WI38 (cell line): Measurements from ENCODE around the gene FTO.

ENCODE experiments used
- H3K4me3 ChIP-seq: 2 replicates; pipeline ENCODE4 v1.5.1; 2011; ENCODE audit warnings: low read depth, mild to moderate bottlenecking, control low read depth, low read length
- TF ChIP-seq, protein P1 (sequence below): IDR thresholded peaks from 2 replicates; pipeline ENCODE4 v1.5.1; 2012; ENCODE audit warnings: low read depth, mild to moderate bottlenecking, control low read depth, low read length

FTO gene

GRCh38 chr16:53803998-53804397 is 100.0 kb downstream of the FTO start:
- no peak overlapping the region for H3K4me3 ChIP-seq
- TF ChIP-seq, protein P1, sequence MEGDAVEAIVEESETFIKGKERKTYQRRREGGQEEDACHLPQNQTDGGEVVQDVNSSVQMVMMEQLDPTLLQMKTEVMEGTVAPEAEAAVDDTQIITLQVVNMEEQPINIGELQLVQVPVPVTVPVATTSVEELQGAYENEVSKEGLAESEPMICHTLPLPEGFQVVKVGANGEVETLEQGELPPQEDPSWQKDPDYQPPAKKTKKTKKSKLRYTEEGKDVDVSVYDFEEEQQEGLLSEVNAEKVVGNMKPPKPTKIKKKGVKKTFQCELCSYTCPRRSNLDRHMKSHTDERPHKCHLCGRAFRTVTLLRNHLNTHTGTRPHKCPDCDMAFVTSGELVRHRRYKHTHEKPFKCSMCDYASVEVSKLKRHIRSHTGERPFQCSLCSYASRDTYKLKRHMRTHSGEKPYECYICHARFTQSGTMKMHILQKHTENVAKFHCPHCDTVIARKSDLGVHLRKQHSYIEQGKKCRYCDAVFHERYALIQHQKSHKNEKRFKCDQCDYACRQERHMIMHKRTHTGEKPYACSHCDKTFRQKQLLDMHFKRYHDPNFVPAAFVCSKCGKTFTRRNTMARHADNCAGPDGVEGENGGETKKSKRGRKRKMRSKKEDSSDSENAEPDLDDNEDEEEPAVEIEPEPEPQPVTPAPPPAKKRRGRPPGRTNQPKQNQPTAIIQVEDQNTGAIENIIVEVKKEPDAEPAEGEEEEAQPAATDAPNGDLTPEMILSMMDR = no peak

DNA sequence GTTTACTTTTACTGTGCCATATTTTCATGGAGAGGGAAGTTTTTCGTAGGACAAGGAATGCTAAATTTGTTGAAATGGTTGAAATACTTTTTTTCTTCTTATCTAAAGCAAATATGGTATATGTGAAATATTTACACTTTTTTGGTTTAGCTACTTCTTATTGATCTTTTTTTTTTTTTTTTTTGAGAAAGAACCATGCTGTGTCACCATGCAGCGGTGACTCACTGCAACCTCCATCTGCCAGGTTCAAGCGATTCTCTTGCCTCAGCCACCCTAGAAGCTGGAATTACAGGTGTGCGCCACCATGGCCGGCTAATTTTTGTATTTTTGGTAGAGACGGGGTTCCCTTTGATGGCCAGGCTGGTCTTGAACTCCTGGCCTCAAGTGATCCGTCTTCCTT is 100.5 kb downstream of the FTO start:
- no peak overlapping the region for H3K4me3 ChIP-seq
- TF ChIP-seq, protein P1 = no peak

GRCh38 chr16:53805113-53805512 is 101.2 kb downstream of the FTO start:
- no peak overlapping the region for H3K4me3 ChIP-seq
- TF ChIP-seq, protein P1 = no peak

GRCh38 chr16:53805752-53806151 is 101.8 kb downstream of the FTO start:
- TF ChIP-seq, protein P1 = no peak
- no peak overlapping the region for H3K4me3 ChIP-seq

DNA sequence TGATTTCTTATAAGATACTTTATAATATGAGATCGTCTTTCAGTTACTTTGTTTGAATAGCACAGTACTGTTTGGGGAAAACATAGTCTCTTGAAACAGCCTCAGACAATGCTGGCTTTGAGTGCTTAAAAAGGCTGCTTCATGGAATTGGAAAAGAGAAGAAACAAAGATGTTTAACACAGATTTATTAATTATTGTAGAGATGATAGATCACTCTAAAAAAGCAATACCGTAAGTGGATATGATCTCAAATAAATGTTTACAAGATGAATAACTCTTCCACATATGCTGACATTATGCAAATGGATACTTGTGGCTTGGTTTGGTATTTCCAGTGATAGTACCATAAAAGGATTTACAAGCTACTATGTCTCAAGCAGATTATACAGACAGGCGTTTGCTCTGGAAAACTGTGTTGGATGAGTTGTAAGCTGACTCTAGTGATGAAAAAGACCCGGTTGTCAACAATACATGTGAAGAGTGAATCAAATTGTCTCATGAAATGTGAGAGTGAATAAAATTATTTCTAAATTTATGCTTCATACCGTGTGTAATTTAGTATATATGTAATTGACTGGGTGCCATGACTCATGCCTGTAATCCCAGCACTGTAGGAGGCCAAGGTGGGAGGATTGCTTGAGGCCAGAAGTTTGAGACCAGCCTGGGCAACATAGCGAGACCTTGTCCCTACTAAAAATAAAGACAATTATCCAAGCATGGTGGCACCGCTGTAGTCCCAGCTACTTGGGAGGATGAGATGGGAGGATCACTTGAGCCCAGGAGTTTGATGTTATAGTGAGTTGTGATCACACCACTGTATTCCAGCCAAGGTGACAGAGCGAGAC is 105.4 kb downstream of the FTO start:
- H3K4me3 ChIP-seq = no peak overlapping the region
- TF ChIP-seq, protein P1 = no peak

DNA sequence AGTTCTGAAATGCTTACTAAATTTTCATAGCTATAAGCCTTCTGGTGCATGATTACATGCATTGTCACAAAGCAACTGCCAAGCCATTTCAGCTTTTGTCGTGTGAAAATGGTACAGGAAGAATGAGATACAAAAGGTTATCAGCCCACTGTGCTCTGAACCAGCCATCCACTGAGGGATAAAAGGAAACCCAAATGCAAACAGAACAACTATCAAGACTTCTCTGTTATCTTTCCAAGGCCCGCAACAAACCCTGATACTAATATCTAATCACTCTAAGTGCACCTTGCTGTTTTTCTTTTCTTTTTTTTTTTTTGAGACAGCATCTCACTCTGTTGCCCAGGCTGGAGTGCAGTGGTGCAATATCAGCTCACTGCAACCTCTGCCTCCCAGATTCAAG is 109.0 kb downstream of the FTO start:
- TF ChIP-seq, protein P1 = no peak
- H3K4me3 ChIP-seq = no peak overlapping the region

GRCh38 chr16:53814801-53815200 is 110.8 kb downstream of the FTO start:
- TF ChIP-seq, protein P1 = no peak
- H3K4me3 ChIP-seq = no peak overlapping the region
